HEK293T (cell line): Measurements from ENCODE around the gene DLX2.

ENCODE experiments used
- CTCF ChIA-PET: fragments of 350-600 bp; formaldehyde crosslinking; extraction: SDS; loops from one replicate; lab custom pipeline; 2021; ENCODE audit warnings: antibody characterized with exemption, inconsistent platforms; lab: Yijun Ruan, JAX
- POLR2A ChIA-PET: fragments of 350-600 bp; formaldehyde crosslinking; extraction: SDS; loops from one replicate; lab custom pipeline; 2020; ENCODE audit warnings: antibody characterized with exemption, inconsistent platforms; lab: Yijun Ruan, JAX
- DNase-seq: peaks from one replicate; pipeline ENCODE4 v3.0.0; 2012; ENCODE audit warnings: mixed read lengths; ENCODE audit errors: extremely low spot score
- ARNT ChIP-seq: fragments of 450-650 bp; IDR thresholded peaks from 2 replicates; pipeline ENCODE4 v1.6.1; 2017; ENCODE audit warnings: mild to moderate bottlenecking
- BHLHE40 ChIP-seq: fragments of 450-650 bp; IDR thresholded peaks from 2 replicates; pipeline ENCODE4 v1.6.1; 2016; ENCODE audit warnings: mild to moderate bottlenecking, moderate library complexity, borderline replicate concordance
- CTBP1 ChIP-seq: fragments of 450-650 bp; IDR thresholded peaks from 2 replicates; pipeline ENCODE4 v1.6.1; 2016; ENCODE audit warnings: borderline replicate concordance
- ELF4 ChIP-seq: fragments of 450-650 bp; IDR thresholded peaks from 2 replicates; pipeline ENCODE4 v1.6.1; 2017; ENCODE audit warnings: antibody characterized with exemption
- FOXA1 ChIP-seq: fragments of 450-650 bp; IDR thresholded peaks from 2 replicates; pipeline ENCODE4 v1.6.1; 2016; ENCODE audit warnings: mild to moderate bottlenecking
- FOXK2 ChIP-seq: fragments of 450-650 bp; IDR thresholded peaks from 2 replicates; pipeline ENCODE4 v1.6.1; 2016; ENCODE audit warnings: mild to moderate bottlenecking
- FOXM1 ChIP-seq: fragments of 450-650 bp; IDR thresholded peaks from 2 replicates; pipeline ENCODE4 v1.6.1; 2017; ENCODE audit warnings: mild to moderate bottlenecking, borderline replicate concordance
- HDGF ChIP-seq: fragments of 450-650 bp; IDR thresholded peaks from 2 replicates; pipeline ENCODE4 v1.6.1; 2017; ENCODE audit warnings: antibody characterized with exemption, borderline replicate concordance
- L3MBTL2 ChIP-seq: fragments of 450-650 bp; conservative IDR thresholded peaks from 2 replicates; pipeline ENCODE4 v1.6.1; 2016; ENCODE audit warnings: mild to moderate bottlenecking
- LEF1 ChIP-seq: fragments of 450-650 bp; IDR thresholded peaks from 2 replicates; pipeline ENCODE4 v1.6.1; 2017; ENCODE audit warnings: mild to moderate bottlenecking, borderline replicate concordance
- NFRKB ChIP-seq: fragments of 450-650 bp; IDR thresholded peaks from 2 replicates; pipeline ENCODE4 v1.6.1; 2016; ENCODE audit warnings: mild to moderate bottlenecking, moderate library complexity
- PKNOX1 ChIP-seq: fragments of 450-650 bp; IDR thresholded peaks from 2 replicates; pipeline ENCODE4 v1.6.1; 2016
- SP1 ChIP-seq: fragments of 450-650 bp; IDR thresholded peaks from 2 replicates; pipeline ENCODE4 v1.6.1; 2017
- SUZ12 ChIP-seq: fragments of 450-650 bp; IDR thresholded peaks from 2 replicates; pipeline ENCODE4 v1.6.1; 2016; ENCODE audit warnings: mild to moderate bottlenecking
- TARDBP ChIP-seq: fragments of 450-650 bp; IDR thresholded peaks from 2 replicates; pipeline ENCODE4 v1.6.1; 2016
- ZNF384 ChIP-seq: fragments of 450-650 bp; IDR thresholded peaks from 2 replicates; pipeline ENCODE4 v1.6.1; 2016

DLX2 gene

GRCh38 chr2:172135446-172135845 is 32.7 kb upstream of the DLX2 start:
- TF ChIP-seq LEF1 (no peak), FOXA1 (no peak)
- POLR2A ChIA-PET, result no interaction called here
- CTCF ChIA-PET, result interaction anchor here (1.3 kb wide), 1 partner anchor 8 kb away, joined by 6 read pairs; no protein-coding TSS in a partner anchor
- no peak for DNase-seq

DNA sequence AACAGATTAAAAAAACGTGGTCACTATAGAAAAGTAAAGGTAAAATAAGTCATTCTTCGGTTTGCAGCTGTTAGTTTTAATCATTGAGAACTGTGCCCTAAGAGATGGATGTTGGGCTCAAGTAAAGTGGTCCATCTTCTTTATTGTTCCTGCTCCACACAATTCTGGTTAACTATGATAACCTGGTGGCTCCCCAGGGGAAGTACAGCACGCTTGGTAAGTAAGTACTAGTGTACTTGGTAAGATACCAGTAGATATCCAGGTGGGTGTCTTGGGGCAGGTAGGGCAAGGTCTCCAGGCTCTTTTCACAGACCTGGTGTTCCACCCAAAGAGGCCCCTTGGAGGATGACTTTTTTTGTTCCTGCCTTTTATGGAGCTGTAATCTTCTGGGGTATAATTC is 31.6 kb upstream of the DLX2 start:
- ChIA-PET POLR2A (no interaction called here), CTCF (interaction anchor here (0.5 kb wide), 1 partner anchor 37 kb away, joined by 3 read pairs; no protein-coding TSS in a partner anchor)
- no peak for DNase-seq
- no peak for TF ChIP-seq PKNOX1
- TF ChIP-seq HDGF, result no peak
- no peak for TF ChIP-seq L3MBTL2
- TF ChIP-seq ELF4, result no peak
- no peak for TF ChIP-seq CTBP1
- no peak for TF ChIP-seq FOXK2
- TF ChIP-seq BHLHE40, result no peak
- TF ChIP-seq LEF1, result no peak
- TF ChIP-seq ZNF384, result no peak
- TF ChIP-seq SP1, result no peak
- no peak for TF ChIP-seq SUZ12
- no peak for TF ChIP-seq FOXM1
- no peak for TF ChIP-seq NFRKB

GRCh38 chr2:172131713-172132555 is 29.2 kb upstream of the DLX2 start:
- POLR2A ChIA-PET, result no interaction called here
- DNase-seq, result no peak
- CTCF ChIA-PET, result no interaction called here
- TF ChIP-seq BHLHE40 (no peak), ELF4 (no peak), HDGF (no peak), LEF1 (no peak), CTBP1 (no peak), FOXM1 (no peak), SUZ12 (no peak), ARNT (no peak), TARDBP (no peak), L3MBTL2 (no peak), PKNOX1 (no peak), SP1 (no peak)

GRCh38 chr2:172129404-172129803 is 26.7 kb upstream of the DLX2 start:
- no peak for DNase-seq
- POLR2A ChIA-PET, result no interaction called here
- TF ChIP-seq LEF1 (no peak), ELF4 (no peak), FOXK2 (no peak), BHLHE40 (no peak), L3MBTL2 (no peak), SUZ12 (no peak), NFRKB (no peak), HDGF (no peak), CTBP1 (no peak), ZNF384 (no peak), TARDBP (no peak), SP1 (no peak), ARNT (no peak), PKNOX1 (no peak), FOXM1 (no peak), FOXA1 (no peak)
- CTCF ChIA-PET, result no interaction called here

GRCh38 chr2:172128484-172128883 is 25.8 kb upstream of the DLX2 start:
- TF ChIP-seq HDGF (no peak), LEF1 (no peak), PKNOX1 (no peak), NFRKB (no peak), CTBP1 (no peak), SUZ12 (no peak), FOXK2 (no peak), FOXA1 (no peak), ARNT (no peak), TARDBP (no peak), BHLHE40 (no peak), L3MBTL2 (no peak)
- CTCF ChIA-PET, result interaction anchor here (0.6 kb wide), 1 partner anchor 523 kb away, joined by 3 read pairs; no protein-coding TSS in a partner anchor
- DNase-seq, result no peak
- POLR2A ChIA-PET, result no interaction called here
